WERI-Rb-1 (cell line): Measurements from ENCODE around the gene UMAD1.
A peak's percentile ranks its signal among the peaks of the same experiment; 100 is the strongest.

ENCODE experiments used
- DNase-seq: peaks from one replicate; pipeline ENCODE4 v3.0.0-alpha.2; 2020
- H3K27ac ChIP-seq: fragments of 250-450 bp; sonication (Bioruptor Pico); 2 replicates; pipeline ENCODE4 v1.5.1; 2020; ENCODE audit warnings: mild to moderate bottlenecking, moderate library complexity
- H3K27me3 ChIP-seq: fragments of 250-450 bp; sonication (Bioruptor Pico); 2 replicates; pipeline ENCODE4 v1.5.1; 2021; ENCODE audit warnings: mild to moderate bottlenecking, low read depth, moderate library complexity; ENCODE audit not compliant: insufficient read depth, severe bottlenecking
- H3K36me3 ChIP-seq: fragments of 250-450 bp; sonication (Bioruptor Pico); 2 replicates; pipeline ENCODE4 v1.5.1; 2020; ENCODE audit warnings: mild to moderate bottlenecking, moderate library complexity
- H3K4me3 ChIP-seq: 2 replicates; pipeline ENCODE4 v1.5.1; 2011; ENCODE audit warnings: low read depth, mild to moderate bottlenecking, control low read depth, low read length
- H3K9me3 ChIP-seq: fragments of 250-450 bp; sonication (Bioruptor Pico); 2 replicates; pipeline ENCODE4 v1.5.1; 2021; ENCODE audit warnings: mild to moderate bottlenecking, moderate library complexity; ENCODE audit not compliant: severe bottlenecking
- CTCF ChIP-seq: IDR thresholded peaks from 2 replicates; pipeline ENCODE4 v1.5.1; 2011; ENCODE audit warnings: low read depth, mild to moderate bottlenecking, control low read depth, inconsistent platforms, low read length

The UMAD1 gene

GRCh38 chr7:7772397-7772821 lies 131.9 kb downstream of the UMAD1 start:
- DNase-seq: no peak
- no peak for TF ChIP-seq CTCF
- Histone ChIP-seq H3K27ac (no peak overlapping the region), H3K27me3 (no peaks in the 10 kb centered on the region), H3K4me3 (no peak overlapping the region), H3K36me3 (no peaks in the 10 kb centered on the region), H3K9me3 (no peaks in the 10 kb centered on the region)

DNA sequence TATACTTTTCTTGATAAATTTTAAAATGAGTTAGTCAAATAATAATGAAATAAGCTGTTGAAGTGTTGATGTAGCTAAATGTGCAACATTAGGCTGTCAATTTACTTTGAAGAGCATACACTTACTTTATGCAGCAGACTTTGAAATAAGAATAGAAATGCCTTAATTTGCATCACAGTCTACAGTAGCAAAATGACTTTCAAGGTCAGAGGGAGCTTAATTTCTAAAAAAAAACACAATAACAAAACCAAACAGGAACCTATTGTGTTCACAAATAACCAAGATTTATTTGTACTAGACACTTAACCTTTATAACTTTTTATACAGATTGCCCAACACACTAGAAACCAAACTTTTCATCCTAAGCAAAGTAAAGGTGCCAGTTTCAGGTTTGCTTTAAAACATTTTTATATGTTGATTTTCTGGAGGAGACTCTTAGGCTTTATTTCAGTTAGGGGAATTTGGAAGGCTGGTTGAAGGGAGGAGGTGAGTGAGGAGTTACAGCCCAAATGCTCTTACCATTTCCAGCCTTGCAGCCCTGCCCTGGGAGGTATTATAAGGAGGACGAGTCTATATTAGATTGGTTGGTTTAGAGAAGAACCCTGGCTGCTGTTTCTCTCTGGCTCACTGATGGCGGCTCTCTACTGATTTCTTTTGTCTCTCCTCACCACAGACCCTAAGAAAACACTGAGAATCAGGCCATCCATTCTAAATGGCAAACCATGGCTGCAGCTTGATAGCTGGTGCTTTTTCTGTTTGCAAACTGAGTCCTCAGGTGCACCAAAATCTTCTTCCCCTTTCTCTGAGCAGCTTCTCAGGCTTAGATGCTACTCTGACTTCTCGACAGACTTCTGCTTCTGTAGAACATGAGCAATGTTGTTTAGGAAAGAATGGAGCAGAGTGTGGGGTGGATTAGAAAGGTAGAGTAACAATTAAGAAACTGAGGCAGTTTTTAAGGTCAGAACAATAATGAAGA lies 133.1 kb downstream of the UMAD1 start:
- no peaks in the 10 kb centered on the region for H3K36me3 ChIP-seq
- no peak for TF ChIP-seq CTCF
- H3K27me3 ChIP-seq: no peaks in the 10 kb centered on the region
- no peak overlapping the region for H3K4me3 ChIP-seq
- H3K27ac ChIP-seq: no peak overlapping the region
- H3K9me3 ChIP-seq: no peaks in the 10 kb centered on the region
- no peak for DNase-seq

DNA sequence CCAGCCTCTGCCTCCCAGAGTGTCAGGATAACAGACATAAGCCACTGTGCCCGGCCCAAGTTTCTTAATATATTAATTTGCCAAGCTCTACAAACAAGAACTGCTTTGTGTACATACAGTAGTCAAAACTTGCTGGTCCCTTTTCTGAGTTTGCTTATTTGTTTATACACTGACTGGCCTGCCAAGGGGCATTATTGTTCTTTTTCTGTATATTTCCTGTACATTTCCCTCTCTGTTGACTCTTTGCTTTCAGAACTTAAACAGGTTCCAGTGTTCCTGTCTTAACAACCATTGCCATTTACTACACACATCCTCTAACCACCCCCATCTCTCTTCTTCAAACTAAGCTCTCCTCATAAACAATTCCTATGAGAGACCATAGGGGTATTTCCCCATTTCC lies 139.3 kb downstream of the UMAD1 start:
- Histone ChIP-seq H3K36me3 (no peaks in the 10 kb centered on the region), H3K4me3 (no peak overlapping the region), H3K27me3 (no peaks in the 10 kb centered on the region), H3K9me3 (no peaks in the 10 kb centered on the region), H3K27ac (no peak overlapping the region)
- no peak for DNase-seq
- TF ChIP-seq CTCF: no peak

- no peak for TF ChIP-seq CTCF
- Histone ChIP-seq H3K9me3 (no peaks in the 10 kb centered on the region), H3K36me3 (no peaks in the 10 kb centered on the region), H3K27ac (peak overlapping the region; percentile 54), H3K27me3 (no peaks in the 10 kb centered on the region), H3K4me3 (no peak overlapping the region)
- no peak for DNase-seq
These were observed 142.4 kb downstream of the UMAD1 start for GRCh38 chr7:7783001-7783400.

DNA sequence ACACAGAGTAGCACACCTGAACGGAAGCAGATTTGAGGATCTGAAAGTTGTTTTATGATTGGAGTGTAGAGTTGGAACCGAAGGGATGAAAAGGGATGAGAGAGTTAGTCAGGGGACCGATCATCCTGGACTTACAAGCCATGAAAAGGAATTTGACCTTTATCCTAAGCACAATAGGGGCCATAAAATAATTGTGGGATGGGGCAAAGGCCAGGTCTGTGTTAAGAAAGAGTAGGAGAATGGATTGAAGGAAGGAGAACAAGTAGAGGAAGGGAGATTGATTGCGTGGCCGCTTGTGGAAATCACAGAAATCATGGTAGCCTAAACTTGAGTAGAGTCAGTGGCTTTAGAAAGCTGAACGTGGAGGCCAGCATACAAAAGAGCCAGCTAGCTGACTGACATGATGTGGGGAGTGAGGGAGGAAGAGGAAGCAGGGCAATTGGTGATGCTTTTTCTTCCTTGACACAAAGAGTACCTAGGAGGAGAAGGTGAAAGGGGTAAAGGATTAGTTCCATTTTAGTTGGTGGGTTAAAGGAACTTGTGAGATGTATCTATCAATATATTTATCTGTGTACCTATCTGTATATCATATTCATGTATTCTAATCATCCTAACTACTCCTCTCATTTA lies 144.9 kb downstream of the UMAD1 start:
- Histone ChIP-seq H3K36me3 (no peaks in the 10 kb centered on the region), H3K27ac (no peak overlapping the region), H3K4me3 (no peak overlapping the region), H3K9me3 (no peaks in the 10 kb centered on the region), H3K27me3 (no peaks in the 10 kb centered on the region)
- no peak for TF ChIP-seq CTCF
- no peak for DNase-seq
